GM21825 (cell line): ENCODE results near the gene CD53.
A peak's percentile ranks its signal among the peaks of the same experiment; 100 is the strongest.
"Not testable (repeated sequence)": the region's sequence is repeated elsewhere in the genome, so short reads cannot be mapped to it uniquely, and the experiment has no call there.

Experiments
- ATAC-seq: cut with Tn5 transposase; IDR thresholded peaks from one replicate; pipeline ENCODE4 v1.9.1; 2021; ENCODE audit warnings: mild to moderate bottlenecking, moderate library complexity; ENCODE audit not compliant: unreplicated experiment

The CD53 gene, protein sequence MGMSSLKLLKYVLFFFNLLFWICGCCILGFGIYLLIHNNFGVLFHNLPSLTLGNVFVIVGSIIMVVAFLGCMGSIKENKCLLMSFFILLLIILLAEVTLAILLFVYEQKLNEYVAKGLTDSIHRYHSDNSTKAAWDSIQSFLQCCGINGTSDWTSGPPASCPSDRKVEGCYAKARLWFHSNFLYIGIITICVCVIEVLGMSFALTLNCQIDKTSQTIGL

DNA sequence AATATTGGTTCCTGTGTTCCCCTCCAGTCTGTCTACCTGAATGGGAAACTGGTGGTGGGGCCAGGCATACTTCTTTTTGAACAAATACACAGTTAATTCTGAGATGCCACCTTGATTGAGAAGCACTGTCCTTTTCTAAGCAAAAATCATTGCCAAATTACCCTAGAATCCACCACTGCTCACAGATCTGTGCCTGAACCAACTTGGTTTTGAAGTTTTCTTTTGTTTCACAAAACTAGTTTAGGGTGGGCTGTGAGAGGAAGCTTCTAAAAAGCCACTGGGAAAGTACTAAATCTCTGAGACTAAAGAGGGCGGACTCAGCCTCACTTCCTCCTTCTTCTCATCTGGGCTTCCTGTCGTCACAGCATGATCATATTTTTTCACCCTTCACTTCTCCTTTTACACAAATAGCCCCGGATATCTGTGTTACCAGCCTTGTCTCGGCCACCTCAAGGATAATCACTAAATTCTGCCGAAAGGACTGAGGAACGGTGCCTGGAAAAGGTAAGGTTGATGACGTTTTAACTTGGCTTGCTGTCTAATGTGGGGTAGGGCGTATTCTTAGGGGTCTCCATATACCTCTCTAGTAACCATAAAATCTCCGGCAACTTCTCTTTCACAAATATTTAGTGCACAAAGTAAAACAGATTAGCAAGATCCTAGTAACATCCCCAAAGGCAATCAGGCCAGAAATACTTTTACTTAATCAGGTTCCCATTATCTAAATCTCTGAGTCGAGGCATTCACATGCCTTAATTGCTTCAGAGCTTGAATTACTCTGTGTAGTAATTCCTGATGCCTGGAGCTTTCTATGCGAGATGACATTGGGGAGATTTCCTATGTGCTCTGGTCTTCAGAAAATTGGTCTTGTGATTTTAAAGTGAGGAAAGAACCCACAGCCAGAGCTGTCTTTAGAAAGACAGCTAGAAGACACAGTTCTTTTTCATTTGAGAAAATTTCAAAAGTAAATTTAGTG lies at the start of gene CD53:
CD53 (plus strand) TSS at position 404 of the 976 bp plus-strand sequence. CDS start 18,261 bp downstream, outside the sequence.
- peak; percentile 44 for ATAC-seq

DNA sequence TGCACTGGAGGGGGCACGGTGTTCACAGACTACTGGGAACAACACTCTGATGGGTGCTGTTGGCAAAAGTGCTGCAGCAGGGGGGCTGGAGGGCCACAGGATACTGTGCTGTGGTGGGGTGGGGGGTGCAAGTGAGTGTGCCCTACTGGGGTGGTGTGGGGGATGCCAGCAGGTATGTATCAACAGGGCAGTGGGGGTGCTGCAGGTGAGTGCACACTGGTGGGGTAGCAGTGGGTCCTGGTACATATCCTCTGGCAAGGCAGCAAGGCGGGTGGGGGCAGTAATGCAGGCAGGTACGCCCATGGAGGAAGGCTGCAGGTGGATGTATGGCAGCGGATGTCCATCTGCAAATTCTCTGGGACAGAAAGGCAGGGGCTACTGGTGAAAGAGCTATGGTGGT lies 48.8 kb upstream of the CD53 start:
- no peak for ATAC-seq

GRCh38 chr1:110829955-110830553 lies 42.9 kb upstream of the CD53 start:
- ATAC-seq, result peak; percentile 55

DNA sequence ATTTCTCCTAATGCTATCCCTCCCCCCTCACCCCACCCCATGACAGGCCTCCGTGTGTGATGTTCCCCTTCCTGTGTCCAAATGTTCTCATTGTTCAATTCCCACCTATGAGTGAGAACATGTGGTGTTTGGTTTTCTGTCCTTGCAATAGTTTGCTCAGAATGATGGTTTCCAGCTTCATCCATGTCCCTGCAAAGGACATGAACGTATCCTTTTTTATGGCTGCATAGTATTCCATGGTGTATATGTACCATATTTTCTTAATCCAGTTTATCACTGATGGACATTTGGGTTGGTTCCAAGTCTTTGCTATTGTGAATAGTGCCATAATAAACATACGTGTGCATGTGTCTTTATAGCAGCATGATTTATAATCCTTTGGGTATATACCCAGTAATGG lies 39.2 kb upstream of the CD53 start:
- ATAC-seq, result not testable (repeated sequence)

DNA sequence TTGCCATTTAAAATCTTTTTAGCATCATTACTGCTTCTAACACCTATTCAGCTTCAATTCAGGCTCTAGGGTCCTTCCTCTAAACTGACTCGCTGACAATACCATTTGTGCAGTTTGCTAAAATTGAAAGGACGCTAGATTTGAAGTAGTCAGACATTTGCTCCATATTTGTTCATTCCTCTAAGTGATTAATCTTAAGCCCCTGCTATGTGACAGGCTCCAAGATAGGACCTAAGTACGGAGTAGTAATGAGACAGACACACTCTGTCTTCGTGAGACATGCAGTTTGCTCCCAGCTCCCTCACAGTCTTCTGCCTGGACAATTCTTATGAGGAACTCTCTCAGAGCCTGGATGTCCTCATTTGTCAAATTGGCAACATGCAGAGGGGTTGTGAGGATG lies 26.1 kb upstream of the CD53 start:
- ATAC-seq, result no peak

DNA sequence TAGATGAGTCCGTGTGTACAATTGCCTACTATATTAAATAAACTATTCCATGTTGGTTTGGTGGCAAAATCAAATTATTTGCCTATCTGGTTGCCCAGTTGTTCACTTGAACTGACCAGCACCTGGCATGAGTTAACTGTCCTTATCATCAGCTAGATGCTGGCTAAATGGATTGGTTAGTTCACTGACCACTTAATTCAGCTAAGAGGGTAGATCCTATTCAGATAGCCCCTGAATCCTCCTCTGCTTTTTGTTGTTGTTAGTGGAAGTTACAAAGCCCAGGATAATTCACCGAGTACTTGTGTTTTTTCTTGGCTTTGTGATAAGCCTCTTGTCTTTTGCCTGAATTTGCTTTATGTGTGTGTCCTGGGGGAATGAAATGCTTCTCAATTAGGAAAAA lies 22.8 kb upstream of the CD53 start:
- ATAC-seq, result no peak

DNA sequence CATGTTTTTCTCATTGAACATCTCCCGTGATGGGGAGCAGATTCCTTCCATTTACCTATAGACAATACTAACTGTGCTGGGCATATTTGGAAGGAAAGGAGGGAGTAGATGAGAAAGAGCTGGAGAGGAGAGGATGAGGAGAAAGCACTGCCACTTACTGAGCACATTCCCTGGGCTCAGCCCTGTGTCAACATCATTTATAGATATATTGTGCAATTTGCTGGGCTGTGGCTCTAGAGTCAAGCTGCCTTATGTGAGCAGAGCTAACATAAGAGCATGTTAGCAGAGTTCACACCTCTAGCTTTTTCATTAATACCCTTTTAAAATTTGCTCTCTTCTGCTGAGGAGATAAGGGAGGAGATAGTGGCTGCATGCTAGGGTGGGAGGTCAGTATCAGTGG lies 22.3 kb upstream of the CD53 start:
- no peak for ATAC-seq

GRCh38 chr1:110853135-110853534 lies 19.8 kb upstream of the CD53 start:
- ATAC-seq, result no peak

DNA sequence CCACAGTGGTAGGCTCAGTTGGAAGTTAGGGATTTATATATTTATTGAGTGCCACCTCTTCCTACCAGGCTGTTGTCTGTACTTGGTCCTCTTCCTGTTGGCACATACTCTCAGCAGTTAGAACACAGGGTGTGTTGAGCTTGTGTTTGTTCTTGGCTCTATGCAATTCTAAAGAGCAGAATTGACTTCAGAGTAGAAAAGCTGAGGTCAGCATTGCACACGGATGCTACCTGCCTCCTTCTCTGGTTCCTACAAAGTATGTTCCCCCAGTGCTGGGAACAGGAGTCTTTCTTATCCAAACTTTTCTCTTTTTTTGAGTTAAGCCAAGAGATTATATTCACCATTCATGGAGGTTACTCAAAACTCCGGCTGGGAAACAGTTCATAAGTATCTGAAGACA lies 16.5 kb upstream of the CD53 start:
- ATAC-seq, result no peak

GRCh38 chr1:110857964-110858948 lies 14.7 kb upstream of the CD53 start:
- no peak for ATAC-seq

DNA sequence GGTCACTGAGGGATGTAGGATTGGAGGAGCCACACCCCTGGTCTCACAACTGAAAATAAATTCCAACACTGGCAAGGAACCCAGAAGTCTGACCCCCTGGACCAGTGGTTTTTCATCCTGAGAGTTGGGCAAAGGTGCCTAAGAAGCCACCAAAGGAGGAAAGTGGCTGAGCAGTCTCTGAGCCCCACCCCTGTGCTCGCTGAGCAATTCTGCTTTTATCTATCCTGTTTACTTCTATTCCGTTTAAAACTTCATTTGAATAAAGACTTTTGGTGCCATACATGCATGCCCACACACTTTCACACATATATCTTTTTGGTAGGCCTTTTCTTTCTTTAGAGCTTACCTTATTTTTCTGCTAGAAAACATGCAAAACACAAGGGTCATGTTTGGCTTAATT lies 13.9 kb upstream of the CD53 start:
- no peak for ATAC-seq

GRCh38 chr1:110860174-110860573 lies 12.8 kb upstream of the CD53 start:
- no peak for ATAC-seq

- ATAC-seq, result not testable (repeated sequence)
Observed at GRCh38 chr1:110860620-110861019, 12.3 kb upstream of the CD53 start.

DNA sequence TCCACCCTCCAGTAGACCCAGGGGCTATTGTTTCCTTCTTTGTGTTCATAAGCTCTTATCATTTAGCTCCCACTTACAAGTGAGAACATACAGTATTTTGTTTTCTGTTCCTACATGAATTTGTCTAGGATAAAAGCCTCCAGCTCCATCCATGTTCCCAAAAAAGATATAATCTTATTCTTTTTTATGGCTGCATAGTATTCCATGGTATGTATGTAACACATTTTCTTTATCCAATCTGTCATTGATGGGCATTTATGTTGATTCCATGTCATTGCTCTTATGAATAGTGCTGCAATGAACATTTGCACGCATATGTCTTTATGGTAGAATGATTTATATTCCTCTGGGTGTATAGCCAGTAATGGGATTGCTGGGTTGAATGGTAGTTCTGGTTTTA lies 11.0 kb upstream of the CD53 start:
- not testable (repeated sequence) for ATAC-seq

GRCh38 chr1:110864287-110864686 lies 8.7 kb upstream of the CD53 start:
- no peak for ATAC-seq

DNA sequence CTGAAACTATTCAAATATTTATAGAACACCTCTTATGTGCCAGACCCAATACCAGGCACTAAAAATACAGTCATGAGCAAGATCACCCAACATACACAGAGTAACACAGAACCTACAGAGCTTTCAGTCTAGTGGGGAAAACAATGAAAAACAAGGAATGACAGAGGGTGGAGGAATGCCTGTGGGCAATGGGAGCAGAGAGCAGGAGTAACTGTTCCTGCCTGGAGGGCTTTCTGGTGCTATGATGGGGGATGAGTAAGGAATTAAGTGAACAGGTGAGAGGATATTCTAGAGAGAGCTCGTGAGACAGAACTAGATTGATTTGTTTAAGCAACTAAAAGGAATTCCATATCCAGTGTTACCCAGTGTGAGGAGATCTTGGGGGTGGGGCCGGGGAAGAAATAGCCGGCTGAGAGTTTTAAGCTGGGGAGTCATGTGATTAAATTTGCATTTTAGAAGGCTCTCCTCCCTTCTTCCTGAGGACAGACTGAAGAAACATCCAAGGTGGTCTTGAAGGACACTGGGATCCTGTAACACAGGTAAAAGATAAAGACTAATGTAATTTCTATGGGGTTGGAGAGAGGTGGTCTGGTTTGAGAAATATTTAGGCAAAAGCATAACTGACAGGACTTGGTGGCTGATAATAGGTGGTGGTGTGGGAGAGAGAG lies 2.1 kb upstream of the CD53 start:
- ATAC-seq, result no peak

GRCh38 chr1:110872366-110872744 lies 593 bp upstream of the CD53 start:
- ATAC-seq, result peak; percentile 38

GRCh38 chr1:110873856-110874255 lies 908 bp downstream of the CD53 start:
- no peak for ATAC-seq

GRCh38 chr1:110874324-110875215 lies 1.6 kb downstream of the CD53 start:
- no peak for ATAC-seq
